Activated B cell treated with CpG ODN at 0.5 μM for 24 hours (primary cell): ENCODE measurements around the gene EHMT1. TPM values are rescaled to one million over a fixed set of nuclear protein-coding genes. Genes with fewer than 3 reads are reported as not detected.
"Not testable (repeated sequence)": the region's sequence is repeated elsewhere in the genome, so short reads cannot be mapped to it uniquely, and the experiment has no call there.

ENCODE experiments used
- ATAC-seq: fragments of 200-7000 bp; cut with Tn5 transposase; one replicate; pipeline ENCODE4 v1.10.0; 2021; ENCODE audit warnings: low read depth, mild to moderate bottlenecking, moderate library complexity
- CTCF ChIA-PET: fragments of 350-600 bp; sonication (Branson Sonifier 250); formaldehyde crosslinking; loops from one replicate; lab custom pipeline; 2021; ENCODE audit warnings: antibody characterized with exemption; lab: Charles Lee
- POLR2A ChIA-PET: fragments of 350-600 bp; sonication (Branson Sonifier 250); formaldehyde crosslinking; loops from one replicate; lab custom pipeline; 2021; ENCODE audit warnings: antibody characterized with exemption; lab: Charles Lee
- DNase-seq: peaks from one replicate; pipeline ENCODE4 v3.0.0; 2022
- H3K27ac Mint-ChIP-seq: one replicate; pipeline ENCODE4 v1.8.0; 2020; ENCODE audit warnings: mixed read lengths
- H3K27me3 Mint-ChIP-seq: one replicate; pipeline ENCODE4 v1.8.0; 2021; ENCODE audit warnings: mixed read lengths
- H3K36me3 Mint-ChIP-seq: one replicate; pipeline ENCODE4 v1.8.0; 2021; ENCODE audit warnings: low read depth, mixed read lengths
- H3K4me1 Mint-ChIP-seq: one replicate; pipeline ENCODE4 v1.8.0; 2021; ENCODE audit warnings: mixed read lengths
- H3K4me3 Mint-ChIP-seq: one replicate; pipeline ENCODE4 v1.8.0; 2020; ENCODE audit warnings: mild to moderate bottlenecking, mixed read lengths
- H3K9me3 Mint-ChIP-seq: one replicate; pipeline ENCODE4 v1.8.0; 2020; ENCODE audit warnings: mixed read lengths
- CTCF ChIP-seq: fragments of 200-600 bp; IDR thresholded peaks from one replicate; pipeline ENCODE4 v1.8.0; 2022; ENCODE audit warnings: antibody characterized with exemption, mild to moderate bottlenecking
- intact Hi-C: fragments of 100-400 bp; cut with micrococcal nuclease; formaldehyde crosslinking; loops from one replicate; pipeline ENCODE4 v1.15.1; 2024
- total RNA-seq: library from RNA; stranded (reverse); gene quantifications from 2 replicates; pipeline ENCODE4 v1.2.3, GENCODE V29; 2022

The EHMT1 gene
- total RNA-seq, 1 donor from 2014 or later: 163 TPM

- Mint-ChIP-seq H3K9me3 (peaks cover 7% of the 10 kb centered on the region), H3K27ac (no peak overlapping the region), H3K27me3 (no peaks in the 10 kb centered on the region), H3K4me1 (peaks cover 38% of the 10 kb centered on the region), H3K4me3 (no peak overlapping the region), H3K36me3 (peaks cover 58% of the 10 kb centered on the region)
- ATAC-seq (no peak), DNase-seq (no peak)
- POLR2A ChIA-PET: no interaction called here
- no peak for TF ChIP-seq CTCF
- CTCF ChIA-PET: no interaction called here
- intact Hi-C loops: no loop called here
These were observed 100.4 kb downstream of the EHMT1 start for GRCh38 chr9:137719194-137719593.

GRCh38 chr9:137720571-137721110 is 101.8 kb downstream of the EHMT1 start:
- Mint-ChIP-seq H3K4me3 (no peak overlapping the region), H3K36me3 (peaks cover 60% of the 10 kb centered on the region), H3K4me1 (peaks cover 32% of the 10 kb centered on the region), H3K27me3 (no peaks in the 10 kb centered on the region), H3K27ac (no peak overlapping the region), H3K9me3 (peaks cover 7% of the 10 kb centered on the region)
- ATAC-seq (no peak), DNase-seq (no peak)
- ChIA-PET POLR2A (no interaction called here), CTCF (interaction anchor here (1.6 kb wide), 1 partner anchor 47 kb away, joined by 3 read pairs; no protein-coding TSS in a partner anchor)
- no peak for TF ChIP-seq CTCF
- intact Hi-C loops: no loop called here

GRCh38 chr9:137721479-137721878 is 102.7 kb downstream of the EHMT1 start:
- Mint-ChIP-seq H3K9me3 (peaks cover 7% of the 10 kb centered on the region), H3K4me3 (no peak overlapping the region), H3K36me3 (peaks cover 64% of the 10 kb centered on the region), H3K4me1 (peaks cover 35% of the 10 kb centered on the region), H3K27me3 (no peaks in the 10 kb centered on the region), H3K27ac (peak overlapping the region; percentile 84)
- DNase-seq (no peak), ATAC-seq (no peak)
- TF ChIP-seq CTCF: no peak
- intact Hi-C loops: no loop called here
- CTCF ChIA-PET: interaction anchor here (1.6 kb wide), 1 partner anchor 48 kb away, joined by 3 read pairs; no protein-coding TSS in a partner anchor
- POLR2A ChIA-PET: no interaction called here

- no peaks in the 10 kb centered on the region for H3K27me3 Mint-ChIP-seq
- peaks cover 11% of the 10 kb centered on the region for H3K9me3 Mint-ChIP-seq
- H3K27ac Mint-ChIP-seq: peak overlapping the region; percentile 84
- peaks cover 37% of the 10 kb centered on the region for H3K4me1 Mint-ChIP-seq
- no peak overlapping the region for H3K4me3 Mint-ChIP-seq
- ATAC-seq (no peak), DNase-seq (no peak)
- intact Hi-C loops: loop anchor here (1.0 kb wide), 2 partner anchors 39 to 50 kb away; no protein-coding TSS in a partner anchor
- TF ChIP-seq CTCF: no peak
- H3K36me3 Mint-ChIP-seq: peaks cover 64% of the 10 kb centered on the region
- CTCF ChIA-PET: interaction anchor here (1.6 kb wide), 1 partner anchor 49 kb away, joined by 3 read pairs; no protein-coding TSS in a partner anchor
- POLR2A ChIA-PET: no interaction called here
These were observed 103.1 kb downstream of the EHMT1 start for GRCh38 chr9:137721899-137722298.

- POLR2A ChIA-PET: no interaction called here
- Mint-ChIP-seq H3K4me3 (peak overlapping the region; percentile 24), H3K9me3 (peaks cover 10% of the 10 kb centered on the region), H3K27ac (peak overlapping the region; percentile 84), H3K4me1 (peaks cover 37% of the 10 kb centered on the region), H3K36me3 (peaks cover 65% of the 10 kb centered on the region), H3K27me3 (no peaks in the 10 kb centered on the region)
- no peak for TF ChIP-seq CTCF
- intact Hi-C loops: loop anchor here (1.0 kb wide), 2 partner anchors 39 to 50 kb away; no protein-coding TSS in a partner anchor
- CTCF ChIA-PET: no interaction called here
- DNase-seq: no peak
- ATAC-seq: no peak
These were observed 103.7 kb downstream of the EHMT1 start for GRCh38 chr9:137722481-137722880.

GRCh38 chr9:137723356-137723755 is 104.6 kb downstream of the EHMT1 start:
- peak overlapping the region; percentile 91 for H3K27ac Mint-ChIP-seq
- DNase-seq, CTCF ChIA-PET, H3K27me3 Mint-ChIP-seq, intact Hi-C loops, ATAC-seq, H3K9me3 Mint-ChIP-seq, H3K4me3 Mint-ChIP-seq: not testable (repeated sequence)
- H3K36me3 Mint-ChIP-seq: peaks cover 64% of the 10 kb centered on the region
- peaks cover 37% of the 10 kb centered on the region for H3K4me1 Mint-ChIP-seq
- POLR2A ChIA-PET: interaction anchor here (1.0 kb wide), 2 partner anchors 34 to 39 kb away, joined by 3 to 4 read pairs; no protein-coding TSS in a partner anchor
